Neuronal stem cell (in vitro differentiated cells): Measurements from ENCODE around the gene PTGS2.

Source experiments
- DNase-seq: peaks from one replicate; pipeline ENCODE4 v3.0.0-alpha.2; 2013; ENCODE audit warnings: low spot score
- H2AFZ ChIP-seq: one replicate; pipeline ENCODE4 v1.6.1; 2013; ENCODE audit warnings: mild to moderate bottlenecking, low read length, inconsistent platforms
- H2AK5ac ChIP-seq: 2 replicates; pipeline ENCODE4 v1.6.1; 2013; ENCODE audit warnings: low read depth, mild to moderate bottlenecking, inconsistent platforms, low read length, moderate library complexity, mixed read lengths
- H2BK120ac ChIP-seq: 2 replicates; pipeline ENCODE4 v1.6.1; 2013; ENCODE audit warnings: low read depth, mild to moderate bottlenecking, inconsistent platforms, low read length, moderate library complexity, mixed read lengths
- H2BK12ac ChIP-seq: one replicate; pipeline ENCODE4 v1.6.1; 2013; ENCODE audit warnings: low read length, inconsistent platforms
- H2BK15ac ChIP-seq: 2 replicates; pipeline ENCODE4 v1.6.1; 2013; ENCODE audit warnings: mild to moderate bottlenecking, low read length, inconsistent platforms, mixed read lengths
- H2BK5ac ChIP-seq: one replicate; pipeline ENCODE4 v1.6.1; 2013; ENCODE audit warnings: inconsistent platforms, mild to moderate bottlenecking, low read length, moderate library complexity
- H3K14ac ChIP-seq: one replicate; pipeline ENCODE4 v1.6.1; 2013; ENCODE audit warnings: low read length, inconsistent platforms
- H3K18ac ChIP-seq: 2 replicates; pipeline ENCODE4 v1.6.1; 2013; ENCODE audit warnings: low read length, inconsistent platforms
- H3K23ac ChIP-seq: 2 replicates; pipeline ENCODE4 v1.6.1; 2013; ENCODE audit warnings: low read depth, mild to moderate bottlenecking, mixed read lengths, low read length, inconsistent platforms; ENCODE audit not compliant: poor library complexity
- H3K27ac ChIP-seq: replicated peaks from 3 replicates; pipeline ENCODE4 v1.5.1; 2013; ENCODE audit warnings: low read length, inconsistent platforms
- H3K27me3 ChIP-seq, 3 experiments: 2 replicates each; pipeline ENCODE4 v1.6.1; 2013; ENCODE audit warnings: low read length in 3 of 3, mild to moderate bottlenecking in 2 of 3, inconsistent platforms in 1 of 3, low read depth in 1 of 3, mixed read lengths in 1 of 3, moderate library complexity in 1 of 3; ENCODE audit not compliant: control insufficient read depth in 3 of 3, insufficient read depth in 3 of 3
- H3K36me3 ChIP-seq, 2 donors: replicated peaks in 1 of 2; 2 replicates each; pipeline ENCODE4 v1.6.1; 2013; ENCODE audit warnings: low read length in 2 of 2; ENCODE audit not compliant: control insufficient read depth in 2 of 2, insufficient read depth in 2 of 2
- H3K4ac ChIP-seq: 2 replicates; pipeline ENCODE4 v1.6.1; 2013; ENCODE audit warnings: inconsistent platforms, mild to moderate bottlenecking, low read length, moderate library complexity
- H3K4me1 ChIP-seq, 2 donors: 1 replicate in 1 of 2; 2 replicates in 1 of 2; pipeline ENCODE4 v1.6.1; 2013; ENCODE audit warnings: low read length in 2 of 2, low read depth in 1 of 2; ENCODE audit not compliant: control insufficient read depth in 2 of 2, insufficient read depth in 1 of 2
- H3K4me2 ChIP-seq: one replicate; pipeline ENCODE4 v1.6.1; 2013; ENCODE audit warnings: mild to moderate bottlenecking, low read length, inconsistent platforms; ENCODE audit not compliant: insufficient read depth, poor library complexity, severe bottlenecking
- H3K4me3 ChIP-seq, 2 donors: 2 replicates each; pipeline ENCODE4 v1.5.1; 2013; ENCODE audit warnings: low read length in 2 of 2, mild to moderate bottlenecking in 2 of 2, inconsistent platforms in 1 of 2, moderate library complexity in 1 of 2
- H3K79me1 ChIP-seq: one replicate; pipeline ENCODE4 v1.6.1; 2013; ENCODE audit warnings: low read depth, mild to moderate bottlenecking, inconsistent platforms, low read length, moderate library complexity
- H3K9ac ChIP-seq: one replicate; pipeline ENCODE4 v1.6.1; 2013; ENCODE audit warnings: mild to moderate bottlenecking, low read depth, low read length, inconsistent platforms; ENCODE audit not compliant: poor library complexity
- H3K9me3 ChIP-seq, 2 donors: replicated peaks in 1 of 2; 2 replicates each; pipeline versions ENCODE3 to v1.6.1; 2013; ENCODE audit warnings: low read length in 2 of 2, mild to moderate bottlenecking in 2 of 2, inconsistent platforms in 1 of 2, low read depth in 1 of 2, mixed read lengths in 1 of 2, moderate library complexity in 1 of 2; ENCODE audit not compliant: control insufficient read depth in 2 of 2, insufficient read depth in 1 of 2
- H4K8ac ChIP-seq: one replicate; pipeline ENCODE4 v1.6.1; 2013; ENCODE audit warnings: low read depth, mild to moderate bottlenecking, inconsistent platforms, low read length, moderate library complexity
- H4K91ac ChIP-seq: one replicate; pipeline ENCODE4 v1.6.1; 2013; ENCODE audit warnings: low read length, low read depth, mild to moderate bottlenecking, inconsistent platforms; ENCODE audit not compliant: poor library complexity
- WGBS, 2 donors: extraction: QIAGEN DNeasy Blood & Tissue Kit; methylation state at CpG; one replicate each; pipeline ENCODE4 v1.1.7; 2013; ENCODE audit warnings: missing lambda C conversion rate in 2 of 2, mixed read lengths in 1 of 2; ENCODE audit not compliant: insufficient read length in 2 of 2, insufficient replicate concordance in 1 of 2; ENCODE audit errors: extremely low coverage in 2 of 2; 5-methylcytosine and 5-hydroxymethylcytosine counted together

The PTGS2 gene

GRCh38 chr1:186683652-186684410, 3.6 kb upstream of the PTGS2 start:
- WGBS, 2 donors = no CpG with 5 or more reads among the region's 6 CpGs
- no peak for DNase-seq
- H3K18ac ChIP-seq = no peak overlapping the region

GRCh38 chr1:186682736-186683135, 2.5 kb upstream of the PTGS2 start:
- H2AK5ac ChIP-seq = no peak overlapping the region
- H4K91ac ChIP-seq = no peak overlapping the region
- no peak overlapping the region for H3K18ac ChIP-seq
- H2AFZ ChIP-seq = no peak overlapping the region
- no peak overlapping the region for H3K4me3 ChIP-seq
- H2BK15ac ChIP-seq = no peak overlapping the region
- H3K9me3 ChIP-seq = no peaks in the 10 kb centered on the region
- H2BK12ac ChIP-seq = no peak overlapping the region
- H2BK5ac ChIP-seq = no peak overlapping the region
- no peak overlapping the region for H4K8ac ChIP-seq
- no peak overlapping the region for H3K4ac ChIP-seq
- no peak overlapping the region for H3K14ac ChIP-seq
- H3K36me3 ChIP-seq = no peaks in the 10 kb centered on the region
- H3K79me1 ChIP-seq = no peaks in the 10 kb centered on the region
- H3K9ac ChIP-seq = no peak overlapping the region
- DNase-seq = no peak
- H3K23ac ChIP-seq = no peak overlapping the region
- H2BK120ac ChIP-seq = no peak overlapping the region
- no peaks in the 10 kb centered on the region for H3K4me1 ChIP-seq
- no CpG with 5 or more reads among the region's 1 CpG for WGBS, 2 donors
- H3K27me3 ChIP-seq = peaks cover 0 to 50% (median 12%) of the 10 kb centered on the region in 3 experiments
- H3K4me2 ChIP-seq = no peak overlapping the region
- no peak overlapping the region for H3K27ac ChIP-seq

More at GRCh38 chr1:186683652-186684410, 3.6 kb upstream of the PTGS2 start:
- no peak overlapping the region for H4K91ac ChIP-seq
- no peaks in the 10 kb centered on the region for H3K9me3 ChIP-seq
- H3K79me1 ChIP-seq = no peaks in the 10 kb centered on the region
- H3K4me2 ChIP-seq = no peak overlapping the region
- peaks cover 0 to 42% (median 12%) of the 10 kb centered on the region in 3 experiments for H3K27me3 ChIP-seq
- H2AFZ ChIP-seq = no peak overlapping the region
- H2BK5ac ChIP-seq = no peak overlapping the region
- H4K8ac ChIP-seq = no peak overlapping the region
- H2BK15ac ChIP-seq = no peak overlapping the region
- no peak overlapping the region for H3K4me3 ChIP-seq
- H3K4ac ChIP-seq = no peak overlapping the region
- no peaks in the 10 kb centered on the region for H3K36me3 ChIP-seq
- H2BK12ac ChIP-seq = no peak overlapping the region
- no peak overlapping the region for H3K9ac ChIP-seq
- H2AK5ac ChIP-seq = no peak overlapping the region
- no peak overlapping the region for H3K14ac ChIP-seq
- H3K23ac ChIP-seq = no peak overlapping the region
- no peaks in the 10 kb centered on the region for H3K4me1 ChIP-seq
- H3K27ac ChIP-seq = no peak overlapping the region
- H2BK120ac ChIP-seq = no peak overlapping the region

GRCh38 chr1:186681801-186682200, 1.6 kb upstream of the PTGS2 start:
- peaks cover 0 to 50% (median 12%) of the 10 kb centered on the region in 3 experiments for H3K27me3 ChIP-seq
- H3K4me1 ChIP-seq = no peaks in the 10 kb centered on the region
- H3K27ac ChIP-seq = no peak overlapping the region
- no peak overlapping the region for H2AFZ ChIP-seq
- no peak overlapping the region for H3K18ac ChIP-seq
- H2BK12ac ChIP-seq = no peak overlapping the region
- no peak overlapping the region for H3K23ac ChIP-seq
- H3K36me3 ChIP-seq = no peaks in the 10 kb centered on the region
- H3K14ac ChIP-seq = no peak overlapping the region
- H3K79me1 ChIP-seq = no peaks in the 10 kb centered on the region
- H4K8ac ChIP-seq = no peak overlapping the region
- no CpG with 5 or more reads among the region's 2 CpGs for WGBS, 2 donors
- H3K9me3 ChIP-seq = no peaks in the 10 kb centered on the region
- H3K4me3 ChIP-seq = no peak overlapping the region
- DNase-seq = no peak
- no peak overlapping the region for H4K91ac ChIP-seq
- H2BK5ac ChIP-seq = no peak overlapping the region
- no peak overlapping the region for H2AK5ac ChIP-seq
- H3K4ac ChIP-seq = no peak overlapping the region
- no peak overlapping the region for H3K9ac ChIP-seq
- no peak overlapping the region for H3K4me2 ChIP-seq
- H2BK120ac ChIP-seq = no peak overlapping the region
- no peak overlapping the region for H2BK15ac ChIP-seq

- Histone ChIP-seq H3K4me2 (peak overlapping the region; percentile 68), H3K9me3 (no peaks in the 10 kb centered on the region), H3K9ac (no peak overlapping the region), H3K4ac (no peak overlapping the region), H3K79me1 (no peaks in the 10 kb centered on the region), H4K91ac (no peak overlapping the region), H2BK12ac (no peak overlapping the region), H2BK120ac (no peak overlapping the region), H3K4me3 (no peak overlapping the region), H3K36me3 (no peaks in the 10 kb centered on the region), H4K8ac (no peak overlapping the region), H3K23ac (no peak overlapping the region), H2BK15ac (no peak overlapping the region), H2AFZ (peak overlapping the region; percentile 87), H3K27ac (no peak overlapping the region), H3K14ac (no peak overlapping the region), H2BK5ac (no peak overlapping the region), H3K27me3 (peaks cover 0 to 50% (median 12%) of the 10 kb centered on the region in 3 experiments), H3K18ac (no peak overlapping the region), H2AK5ac (no peak overlapping the region), H3K4me1 (no peaks in the 10 kb centered on the region)
- no peak for DNase-seq
- WGBS, 2 donors = no CpG with 5 or more reads among the region's 9 CpGs
These were observed 898 bp upstream of the PTGS2 start for GRCh38 chr1:186681121-186681520.
